ENCODE results near the gene TNIP1. TPM values are rescaled to one million over a fixed set of nuclear protein-coding genes. Genes with fewer than 3 reads are reported as not detected.

The TNIP1 gene
- total RNA-seq, 2 experiments from 2014 or later = 51.4 to 77.5 TPM

- no peak for DNase-seq (ENCODE audit: low spot score)
- no peaks in the 10 kb centered on the region for H3K79me2 ChIP-seq (ENCODE audit: insufficient read depth, low read depth, low read length)
- intact Hi-C loops (cut with micrococcal nuclease; ENCODE audit: unreplicated experiment) = no loop called here
- H2AFZ ChIP-seq (ENCODE audit: low read length) = no peak overlapping the region
- H3K4me2 ChIP-seq (ENCODE audit: low read length) = no peak overlapping the region
- no peaks in the 10 kb centered on the region for H3K9me2 ChIP-seq (ENCODE audit: insufficient read depth, low read length)
- H3K9me3 ChIP-seq (ENCODE audit: low read length) = no peaks in the 10 kb centered on the region
- POLR2A ChIA-PET = interaction anchor here (1.4 kb wide), 1 partner anchor 62 kb away, joined by 4 read pairs; no protein-coding TSS in a partner anchor
- no TSS peak for BruUV-seq (replicated peaks)
- peaks cover 63% of the 10 kb centered on the region for H3K36me3 ChIP-seq (ENCODE audit: insufficient read depth, low read length)
- no peak for TF ChIP-seq EZH2phosphoT487 (IDR thresholded peaks at IDR 0.05; ENCODE audit: borderline replicate concordance, low read depth, low read length)
- no peak for TF ChIP-seq CTCF (conservative IDR thresholded peaks at IDR 0.05; ENCODE audit: low read length)
- no peaks in the 10 kb centered on the region for H4K20me1 ChIP-seq (ENCODE audit: insufficient read depth, low read length)
- CTCF ChIA-PET (ENCODE audit: unreplicated experiment) = interaction anchor here (1.1 to 3.7 kb wide), 2 partner anchors 61 to 265 kb away, joined by 3 to 32 read pairs; no protein-coding TSS in a partner anchor
- no peak overlapping the region for H3K4me3 ChIP-seq (ENCODE audit: low read depth, low read length, poor library complexity, severe bottlenecking)
- H3K4me1 ChIP-seq (ENCODE audit: insufficient read depth, low read length, poor library complexity, severe bottlenecking) = peaks cover 9% of the 10 kb centered on the region
- H3K27ac ChIP-seq (ENCODE audit: low read depth, low read length, poor library complexity, severe bottlenecking) = no peak overlapping the region
Measured at GRCh38 chr5:151053796-151054462, 26.9 kb downstream of the TNIP1 start.

GRCh38 chr5:151052836-151053235 is 28.0 kb downstream of the TNIP1 start:
- H3K9me2 ChIP-seq (ENCODE audit: insufficient read depth, low read length) = no peaks in the 10 kb centered on the region
- H3K4me2 ChIP-seq (ENCODE audit: low read length) = no peak overlapping the region
- H3K36me3 ChIP-seq (ENCODE audit: insufficient read depth, low read length) = peaks cover 63% of the 10 kb centered on the region
- ChIA-PET CTCF (ENCODE audit: unreplicated experiment) (interaction anchor here (1.1 to 3.7 kb wide), 6 partner anchors 34 to 266 kb away, joined by 3 to 32 read pairs (median 4); no protein-coding TSS in a partner anchor), POLR2A (interaction anchor here (0.7 to 1.8 kb wide), 2 partner anchors 28 to 137 kb away, joined by 3 to 5 read pairs; partner anchors contain the start of gene TNIP1)
- H3K79me2 ChIP-seq (ENCODE audit: insufficient read depth, low read depth, low read length) = no peaks in the 10 kb centered on the region
- no peak overlapping the region for H3K4me3 ChIP-seq (ENCODE audit: low read depth, low read length, poor library complexity, severe bottlenecking)
- intact Hi-C loops (cut with micrococcal nuclease; ENCODE audit: unreplicated experiment) = no loop called here
- H3K9me3 ChIP-seq (ENCODE audit: low read length) = no peaks in the 10 kb centered on the region
- H3K27ac ChIP-seq (ENCODE audit: low read depth, low read length, poor library complexity, severe bottlenecking) = no peak overlapping the region
- TF ChIP-seq CTCF (conservative IDR thresholded peaks at IDR 0.05; ENCODE audit: low read length) (no peak), EZH2phosphoT487 (IDR thresholded peaks at IDR 0.05; ENCODE audit: borderline replicate concordance, low read depth, low read length) (no peak)
- no TSS peak for BruUV-seq (replicated peaks)
- no peaks in the 10 kb centered on the region for H4K20me1 ChIP-seq (ENCODE audit: insufficient read depth, low read length)
- no peak for DNase-seq (ENCODE audit: low spot score)
- no peak overlapping the region for H2AFZ ChIP-seq (ENCODE audit: low read length)
- peaks cover 7% of the 10 kb centered on the region for H3K4me1 ChIP-seq (ENCODE audit: insufficient read depth, low read length, poor library complexity, severe bottlenecking)
